Activated T-cell treated with anti-CD3 and anti-CD28 coated beads for 48 hours (primary cell): Measurements from ENCODE around the gene SRP68.

Source experiments
- DNase-seq: peaks from one replicate; pipeline ENCODE4 v3.0.0-alpha.2; 2020; ENCODE audit warnings: low read depth

Gene SRP68

GRCh38 chr17:75996665-75997590, 75.4 kb downstream of the SRP68 start:
- DNase-seq: no peak

GRCh38 chr17:75995385-75995925, 76.9 kb downstream of the SRP68 start:
- no peak for DNase-seq

GRCh38 chr17:75994802-75995370, 77.4 kb downstream of the SRP68 start:
- DNase-seq: no peak

- no peak for DNase-seq
Measured at GRCh38 chr17:75991396-75991795, 80.9 kb downstream of the SRP68 start.
